ENCODE results near the gene LUZP1.

Gene LUZP1

DNA sequence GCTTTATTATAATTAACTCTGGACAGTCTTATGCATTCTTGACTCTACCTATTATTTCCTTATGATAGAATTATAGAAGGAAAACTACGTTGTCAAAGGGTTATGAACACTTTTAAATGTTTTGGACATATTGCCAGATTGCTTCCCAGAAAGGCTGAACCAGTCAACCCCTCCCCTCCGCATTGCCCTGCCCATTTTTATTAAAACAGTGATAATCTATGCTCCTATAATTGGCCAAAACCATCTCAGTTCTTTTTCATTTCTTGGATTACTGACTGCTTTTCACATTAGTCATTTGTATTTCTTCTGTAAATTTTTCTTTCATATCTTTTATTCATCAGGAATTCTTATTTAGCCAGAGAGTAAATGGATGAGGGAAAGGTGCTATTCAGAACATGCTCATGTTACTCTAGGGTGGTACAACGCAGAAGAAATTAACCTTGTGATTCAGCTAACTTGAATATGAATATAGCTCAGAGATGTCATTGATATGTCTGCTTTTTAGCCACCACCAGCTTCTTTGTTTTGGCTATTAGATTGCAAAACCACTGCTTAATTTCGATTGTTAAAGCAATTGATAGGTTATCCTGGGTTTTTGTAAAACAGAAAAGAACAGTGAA, 117.3 kb downstream of the LUZP1 start:
- Histone ChIP-seq H3K27ac (no peak overlapping the region), H3K27me3 (replicated peaks) (no peaks in the 10 kb centered on the region), H3K4me3 (ENCODE audit: low read depth, low read length) (no peak overlapping the region), H3K36me3 (replicated peaks) (peaks cover 26% of the 10 kb centered on the region)
- TF ChIP-seq, protein P1, sequence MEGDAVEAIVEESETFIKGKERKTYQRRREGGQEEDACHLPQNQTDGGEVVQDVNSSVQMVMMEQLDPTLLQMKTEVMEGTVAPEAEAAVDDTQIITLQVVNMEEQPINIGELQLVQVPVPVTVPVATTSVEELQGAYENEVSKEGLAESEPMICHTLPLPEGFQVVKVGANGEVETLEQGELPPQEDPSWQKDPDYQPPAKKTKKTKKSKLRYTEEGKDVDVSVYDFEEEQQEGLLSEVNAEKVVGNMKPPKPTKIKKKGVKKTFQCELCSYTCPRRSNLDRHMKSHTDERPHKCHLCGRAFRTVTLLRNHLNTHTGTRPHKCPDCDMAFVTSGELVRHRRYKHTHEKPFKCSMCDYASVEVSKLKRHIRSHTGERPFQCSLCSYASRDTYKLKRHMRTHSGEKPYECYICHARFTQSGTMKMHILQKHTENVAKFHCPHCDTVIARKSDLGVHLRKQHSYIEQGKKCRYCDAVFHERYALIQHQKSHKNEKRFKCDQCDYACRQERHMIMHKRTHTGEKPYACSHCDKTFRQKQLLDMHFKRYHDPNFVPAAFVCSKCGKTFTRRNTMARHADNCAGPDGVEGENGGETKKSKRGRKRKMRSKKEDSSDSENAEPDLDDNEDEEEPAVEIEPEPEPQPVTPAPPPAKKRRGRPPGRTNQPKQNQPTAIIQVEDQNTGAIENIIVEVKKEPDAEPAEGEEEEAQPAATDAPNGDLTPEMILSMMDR (IDR thresholded peaks at IDR 0.05; ENCODE audit: low read depth, low read length, missing control alignments) = no peak
- DNase-seq = no peak
- in situ Hi-C loops (cut with HindIII; ENCODE audit: low pct_ligation_motif_present, low sequenced_read_pairs) = no loop called here

DNA sequence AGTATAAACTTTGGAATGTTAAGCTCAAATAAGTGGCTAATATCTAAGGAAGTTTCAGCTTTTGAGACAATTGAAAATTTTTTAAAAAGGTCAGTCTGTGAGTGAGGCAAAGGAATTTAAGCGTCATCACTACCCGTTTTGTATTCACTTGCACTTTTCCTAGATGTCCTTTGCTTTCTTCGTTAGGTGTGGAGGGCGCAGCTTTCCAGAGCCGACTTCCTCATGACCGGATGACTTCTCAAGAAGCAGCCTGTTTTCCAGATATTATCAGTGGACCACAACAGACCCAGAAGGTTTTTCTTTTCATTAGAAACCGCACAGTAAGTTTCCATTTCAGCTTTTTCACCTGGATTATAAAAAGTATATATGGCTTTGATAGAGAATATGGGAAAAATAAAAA, 118.5 kb downstream of the LUZP1 start:
- no peak for DNase-seq
- Histone ChIP-seq H3K27me3 (replicated peaks) (no peaks in the 10 kb centered on the region), H3K36me3 (replicated peaks) (peaks cover 23% of the 10 kb centered on the region), H3K4me3 (ENCODE audit: low read depth, low read length) (no peak overlapping the region), H3K27ac (no peak overlapping the region)
- in situ Hi-C loops (cut with HindIII; ENCODE audit: low pct_ligation_motif_present, low sequenced_read_pairs) = no loop called here
- TF ChIP-seq, protein P1 (IDR thresholded peaks at IDR 0.05; ENCODE audit: low read depth, low read length, missing control alignments) = no peak

DNA sequence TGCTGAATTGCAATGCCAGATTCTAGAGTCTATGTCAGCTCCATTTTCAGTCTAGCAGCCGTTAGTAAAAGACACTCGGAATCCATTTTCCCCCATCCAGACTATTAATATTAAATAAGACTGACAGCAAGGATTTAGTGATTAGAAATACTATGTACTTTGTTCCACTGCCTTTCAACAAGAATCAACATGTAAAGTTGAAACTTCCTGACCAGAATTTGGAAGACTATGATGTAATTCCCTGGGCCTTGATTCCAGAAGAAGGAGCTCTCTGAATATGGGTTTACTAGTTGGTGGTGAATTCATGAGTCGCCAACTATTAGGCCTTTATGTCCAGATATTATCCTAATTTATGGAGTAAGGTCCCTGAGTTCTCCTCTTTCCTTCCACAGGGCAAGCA, 124.6 kb downstream of the LUZP1 start:
- Histone ChIP-seq H3K36me3 (replicated peaks) (no peaks in the 10 kb centered on the region), H3K27ac (no peak overlapping the region), H3K27me3 (replicated peaks) (no peaks in the 10 kb centered on the region), H3K4me3 (ENCODE audit: low read depth, low read length) (no peak overlapping the region)
- TF ChIP-seq, protein P1 (IDR thresholded peaks at IDR 0.05; ENCODE audit: low read depth, low read length, missing control alignments) = no peak
- no peak for DNase-seq
- in situ Hi-C loops (cut with HindIII; ENCODE audit: low pct_ligation_motif_present, low sequenced_read_pairs) = no loop called here

DNA sequence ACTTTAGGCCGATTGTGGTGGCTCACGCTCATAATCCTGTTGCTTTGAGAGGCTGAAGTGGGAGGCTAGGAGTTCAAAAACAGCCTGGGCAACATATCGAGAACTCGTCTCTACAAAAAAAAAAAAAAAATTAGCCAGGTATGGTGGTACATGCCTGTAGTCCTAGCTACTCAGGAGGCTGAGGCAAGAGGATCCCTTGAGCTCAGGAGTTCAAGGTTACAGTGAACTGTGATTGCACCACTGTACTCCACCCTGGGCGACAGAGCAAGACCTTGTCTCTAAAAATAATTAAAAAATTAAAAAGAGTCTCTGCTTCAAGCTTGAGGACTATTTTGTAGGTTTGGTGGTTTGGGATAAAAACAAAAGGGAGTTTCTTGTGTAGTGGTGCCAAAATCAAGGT, 128.1 kb downstream of the LUZP1 start:
- Histone ChIP-seq H3K27me3 (replicated peaks) (no peaks in the 10 kb centered on the region), H3K27ac (no peak overlapping the region), H3K4me3 (ENCODE audit: low read depth, low read length) (no peak overlapping the region), H3K36me3 (replicated peaks) (no peaks in the 10 kb centered on the region)
- TF ChIP-seq, protein P1 (IDR thresholded peaks at IDR 0.05; ENCODE audit: low read depth, low read length, missing control alignments) = no peak
- in situ Hi-C loops (cut with HindIII; ENCODE audit: low pct_ligation_motif_present, low sequenced_read_pairs) = no loop called here
- no peak for DNase-seq

DNA sequence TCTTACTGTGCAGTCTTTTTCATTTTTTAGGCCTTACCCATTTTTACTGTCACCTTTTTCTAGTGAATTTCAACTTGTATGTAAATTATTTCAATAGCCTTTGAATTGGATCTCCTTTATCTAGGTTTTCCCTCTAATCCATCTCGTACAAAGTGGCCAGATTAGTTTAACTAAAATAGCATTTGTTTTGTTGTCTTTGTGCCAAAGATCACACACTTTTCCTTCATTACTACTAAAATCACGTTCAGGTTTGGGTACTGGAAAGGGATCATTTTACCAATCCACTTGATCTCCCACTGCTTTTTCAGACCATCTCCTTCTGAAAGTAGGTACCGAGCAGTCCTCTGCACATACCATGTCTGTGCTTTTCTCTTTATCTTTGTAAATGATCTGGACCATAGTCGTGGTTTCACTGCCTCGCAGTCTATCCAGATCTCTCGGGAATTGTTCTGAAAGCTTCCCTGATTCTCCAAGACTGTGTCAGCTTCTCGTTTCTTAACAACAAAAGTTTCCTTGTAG, 129.3 kb downstream of the LUZP1 start:
- no peak overlapping the region for H3K27ac ChIP-seq
- in situ Hi-C loops (cut with HindIII; ENCODE audit: low pct_ligation_motif_present, low sequenced_read_pairs) = no loop called here
- no peaks in the 10 kb centered on the region for H3K27me3 ChIP-seq (replicated peaks)
- no peaks in the 10 kb centered on the region for H3K36me3 ChIP-seq (replicated peaks)
- no peak for DNase-seq
- H3K4me3 ChIP-seq (ENCODE audit: low read depth, low read length) = no peak overlapping the region
- TF ChIP-seq, protein P1 (IDR thresholded peaks at IDR 0.05; ENCODE audit: low read depth, low read length, missing control alignments) = no peak
